ENCODE data around the gene HIF3A. TPM values are rescaled to one million over a fixed set of nuclear protein-coding genes. Genes with fewer than 3 reads are reported as not detected.

The HIF3A gene
- total RNA-seq, 1 donor from 2014 or later, result 6.7 TPM

- Histone ChIP-seq H2AFZ (replicated peaks) (no peak overlapping the region), H3K9ac (no peak overlapping the region), H3K27me3 (no peaks in the 10 kb centered on the region), H3K9me3 (ENCODE audit: low read depth) (no peaks in the 10 kb centered on the region), H3K27ac (no peak overlapping the region), H3K4me1 (peaks cover 3% of the 10 kb centered on the region), H3F3A (ENCODE audit: low read depth) (no peaks in the 10 kb centered on the region), H3K4me2 (no peak overlapping the region), H3K36me3 (no peaks in the 10 kb centered on the region), H3K4me3 (no peak overlapping the region), H3K79me2 (ENCODE audit: low read depth) (no peaks in the 10 kb centered on the region), H4K20me1 (ENCODE audit: low read depth) (no peaks in the 10 kb centered on the region)
- TF ChIP-seq EZH2phosphoT487 (IDR thresholded peaks at IDR 0.05), result no peak
- TF ChIP-seq CTCF (IDR thresholded peaks at IDR 0.05), result peak; percentile 93
- Mint-ChIP-seq H3K9me3 (no peaks in the 10 kb centered on the region), H3K36me3 (no peaks in the 10 kb centered on the region), H3K4me3 (no peak overlapping the region), H3K27me3 (ENCODE audit: insufficient read depth, low read depth) (peaks cover 2% of the 10 kb centered on the region), H3K27ac (peak overlapping the region; percentile 42), H3K4me1 (no peaks in the 10 kb centered on the region)
- peak; percentile 89 for DNase-seq (ENCODE audit: low spot score)
Observed at GRCh38 chr19:46265217-46265828, 31.5 kb upstream of the HIF3A start.

- no peak for DNase-seq (ENCODE audit: low spot score)
- no peaks in the 10 kb centered on the region for H3K9me3 ChIP-seq (ENCODE audit: low read depth)
- H3F3A ChIP-seq (ENCODE audit: low read depth), result no peaks in the 10 kb centered on the region
- H3K4me1 ChIP-seq, result peaks cover 10% of the 10 kb centered on the region
- no peaks in the 10 kb centered on the region for H3K79me2 ChIP-seq (ENCODE audit: low read depth)
- Mint-ChIP-seq H3K4me1 (peaks cover 7% of the 10 kb centered on the region), H3K36me3 (no peaks in the 10 kb centered on the region), H3K9me3 (no peaks in the 10 kb centered on the region), H3K27me3 (ENCODE audit: insufficient read depth, low read depth) (peaks cover 3% of the 10 kb centered on the region), H3K27ac (no peak overlapping the region), H3K4me3 (no peak overlapping the region)
- H3K9ac ChIP-seq, result no peak overlapping the region
- no peak overlapping the region for H2AFZ ChIP-seq (replicated peaks)
- no peak overlapping the region for H3K4me2 ChIP-seq
- no peaks in the 10 kb centered on the region for H3K36me3 ChIP-seq
- H3K27me3 ChIP-seq, result no peaks in the 10 kb centered on the region
- H3K4me3 ChIP-seq, result no peak overlapping the region
- TF ChIP-seq EZH2phosphoT487 (IDR thresholded peaks at IDR 0.05) (no peak), EZH2 (IDR thresholded peaks at IDR 0.05) (no peak), CTCF (IDR thresholded peaks at IDR 0.05) (no peak)
- H4K20me1 ChIP-seq (ENCODE audit: low read depth), result no peaks in the 10 kb centered on the region
- H3K27ac ChIP-seq, result no peak overlapping the region
Observed at GRCh38 chr19:46269101-46269500, 27.7 kb upstream of the HIF3A start.

GRCh38 chr19:46270521-46271256 lies 26.2 kb upstream of the HIF3A start:
- Mint-ChIP-seq H3K27ac (no peak overlapping the region), H3K36me3 (no peaks in the 10 kb centered on the region), H3K9me3 (no peaks in the 10 kb centered on the region), H3K27me3 (ENCODE audit: insufficient read depth, low read depth) (peaks cover 3% of the 10 kb centered on the region), H3K4me1 (peaks cover 7% of the 10 kb centered on the region), H3K4me3 (no peak overlapping the region)
- no peak for DNase-seq (ENCODE audit: low spot score)
- Histone ChIP-seq H3K9me3 (ENCODE audit: low read depth) (no peaks in the 10 kb centered on the region), H3K36me3 (no peaks in the 10 kb centered on the region), H3K4me3 (no peak overlapping the region), H3K4me1 (peaks cover 10% of the 10 kb centered on the region), H3K4me2 (peak overlapping the region; percentile 40), H3K79me2 (ENCODE audit: low read depth) (no peaks in the 10 kb centered on the region), H4K20me1 (ENCODE audit: low read depth) (no peaks in the 10 kb centered on the region), H2AFZ (replicated peaks) (peak overlapping the region; percentile 81), H3K27me3 (no peaks in the 10 kb centered on the region), H3K9ac (no peak overlapping the region), H3K27ac (no peak overlapping the region), H3F3A (ENCODE audit: low read depth) (no peaks in the 10 kb centered on the region)
- TF ChIP-seq CTCF (IDR thresholded peaks at IDR 0.05) (no peak), EZH2 (IDR thresholded peaks at IDR 0.05) (no peak), EZH2phosphoT487 (IDR thresholded peaks at IDR 0.05) (no peak)

Measured in neural progenitor cell (in vitro differentiated cells).